ENCODE data around the gene FOXP4.

FOXP4 gene

GRCh38 chr6:41548098-41548840 lies 2.1 kb downstream of the FOXP4 start:
- DNase-seq: no peak

GRCh38 chr6:41548841-41549642 lies 2.9 kb downstream of the FOXP4 start:
- no peak for DNase-seq

- DNase-seq: no peak
Measured at GRCh38 chr6:41549673-41550072, 3.5 kb downstream of the FOXP4 start.

- no peak for DNase-seq
Measured at GRCh38 chr6:41551086-41551700, 5.0 kb downstream of the FOXP4 start.

GRCh38 chr6:41551857-41552256 lies 5.7 kb downstream of the FOXP4 start:
- DNase-seq: no peak

- DNase-seq: no peak
Measured at GRCh38 chr6:41552723-41553122, 6.5 kb downstream of the FOXP4 start.

GRCh38 chr6:41553405-41553999 lies 7.3 kb downstream of the FOXP4 start:
- DNase-seq: no peak

- DNase-seq: no peak
Measured at GRCh38 chr6:41555326-41556300, 9.4 kb downstream of the FOXP4 start.

GRCh38 chr6:41557335-41557734 lies 11.2 kb downstream of the FOXP4 start:
- no peak for DNase-seq

GRCh38 chr6:41558033-41558807 lies 12.0 kb downstream of the FOXP4 start:
- no peak for DNase-seq

GRCh38 chr6:41559655-41560427 lies 13.7 kb downstream of the FOXP4 start:
- no peak for DNase-seq

- no peak for DNase-seq
Measured at GRCh38 chr6:41560431-41561192, 14.4 kb downstream of the FOXP4 start.

- no peak for DNase-seq
Measured at GRCh38 chr6:41561416-41561815, 15.2 kb downstream of the FOXP4 start.

- DNase-seq: no peak
Measured at GRCh38 chr6:41561931-41562911, 16.0 kb downstream of the FOXP4 start.

GRCh38 chr6:41563060-41563776 lies 17.0 kb downstream of the FOXP4 start:
- no peak for DNase-seq

GRCh38 chr6:41564448-41565142 lies 18.4 kb downstream of the FOXP4 start:
- DNase-seq: no peak

- no peak for DNase-seq
Measured at GRCh38 chr6:41565701-41566100, 19.5 kb downstream of the FOXP4 start.

Measured in DMS153 (cell line).